Activated CD4-positive, alpha-beta T cell treated with anti-CD3 and anti-CD28 coated beads, Interleukin-2, Interleukin-4, amounts not matched to agents 100 ng/mL and 50 ng/mL, durations not matched to agents 16 hours and 8 hours (primary cell): Measurements from ENCODE around the gene TRIO.

Experiments
- DNase-seq: peaks from one replicate; pipeline ENCODE4 v3.0.0-alpha.2; 2020; ENCODE audit warnings: low spot score

Gene TRIO

GRCh38 chr5:14209222-14209822 lies 66.2 kb downstream of the TRIO start:
- no peak for DNase-seq

- DNase-seq = no peak
Measured at GRCh38 chr5:14209836-14210235, 66.7 kb downstream of the TRIO start.

GRCh38 chr5:14210729-14211128 lies 67.6 kb downstream of the TRIO start:
- no peak for DNase-seq

- DNase-seq = no peak
Measured at GRCh38 chr5:14211818-14212803, 69.0 kb downstream of the TRIO start.

GRCh38 chr5:14212838-14213237 lies 69.7 kb downstream of the TRIO start:
- no peak for DNase-seq

GRCh38 chr5:14213253-14213652 lies 70.1 kb downstream of the TRIO start:
- DNase-seq = no peak

GRCh38 chr5:14213813-14214585 lies 70.9 kb downstream of the TRIO start:
- no peak for DNase-seq

- DNase-seq = no peak
Measured at GRCh38 chr5:14215901-14216300, 72.8 kb downstream of the TRIO start.

GRCh38 chr5:14216372-14216771 lies 73.2 kb downstream of the TRIO start:
- no peak for DNase-seq

GRCh38 chr5:14216902-14217301 lies 73.8 kb downstream of the TRIO start:
- no peak for DNase-seq

GRCh38 chr5:14217587-14217986 lies 74.4 kb downstream of the TRIO start:
- no peak for DNase-seq

- no peak for DNase-seq
Measured at GRCh38 chr5:14218011-14218410, 74.9 kb downstream of the TRIO start.

- DNase-seq = no peak
Measured at GRCh38 chr5:14218480-14218879, 75.3 kb downstream of the TRIO start.

- DNase-seq = no peak
Measured at GRCh38 chr5:14218897-14219573, 75.9 kb downstream of the TRIO start.

GRCh38 chr5:14219800-14220512 lies 76.8 kb downstream of the TRIO start:
- DNase-seq = no peak

- DNase-seq = no peak
Measured at GRCh38 chr5:14220642-14221041, 77.5 kb downstream of the TRIO start.

GRCh38 chr5:14221732-14222131 lies 78.6 kb downstream of the TRIO start:
- no peak for DNase-seq

GRCh38 chr5:14222206-14222605 lies 79.1 kb downstream of the TRIO start:
- no peak for DNase-seq

- no peak for DNase-seq
Measured at GRCh38 chr5:14223372-14223771, 80.2 kb downstream of the TRIO start.

- DNase-seq = no peak
Measured at GRCh38 chr5:14225173-14225834, 82.2 kb downstream of the TRIO start.

GRCh38 chr5:14226149-14226548 lies 83.0 kb downstream of the TRIO start:
- DNase-seq = no peak
